GM12878 (cell line): ENCODE data around the gene GOSR1. TPM values are rescaled to one million over a fixed set of nuclear protein-coding genes. Genes with fewer than 3 reads are reported as not detected.
"Not testable (repeated sequence)": the region's sequence is repeated elsewhere in the genome, so short reads cannot be mapped to it uniquely, and the experiment has no call there.

Experiments
- ATAC-seq: fragments of 200-7000 bp; cut with Tn5 transposase; 3 replicates; pipeline ENCODE4 v1.9.1; 2020; ENCODE audit warnings: mild to moderate bottlenecking, moderate library complexity
- BruUV-seq: library from RNA; stranded (reverse); fragments of 400-500 nt; replicated peaks from 2 replicates; lab custom pipeline; 2021; lab: Mats Ljungman, UMichigan
- CTCF ChIA-PET: fragments of 300-600 bp; sonication (Branson Sonifier 250); formaldehyde crosslinking; extraction: SDS; loops from one replicate; lab custom pipeline; 2021; ENCODE audit warnings: inconsistent platforms; lab: Yijun Ruan, JAX
- POLR2A ChIA-PET: fragments of 350-600 bp; formaldehyde crosslinking; extraction: SDS; loops from one replicate; lab custom pipeline; 2021; ENCODE audit warnings: inconsistent platforms; lab: Charles Lee
- RAD21 ChIA-PET: fragments of 300-600 bp; sonication (Branson Sonifier 250); formaldehyde crosslinking; loops from one replicate; lab custom pipeline; 2023; ENCODE audit warnings: antibody characterized with exemption; ENCODE audit not compliant: unreplicated experiment; lab: Charles Lee
- SMC1A ChIA-PET: fragments of 300-600 bp; sonication (Branson Sonifier 250); formaldehyde crosslinking; loops from one replicate; lab custom pipeline; 2023; ENCODE audit not compliant: unreplicated experiment, uncharacterized antibody; lab: Charles Lee
- DNase-seq: peaks from one replicate; pipeline ENCODE4 v3.0.0-alpha.2; 2011; ENCODE audit warnings: low read depth, low spot score
- FAIRE-seq: peaks from 3 replicates; lab custom pipeline; 2011; peaks lifted over from hg19 to GRCh38; lab: Jason Lieb, UNC
- H2AFZ ChIP-seq: 2 replicates; pipeline ENCODE4 v1.6.0; 2011; ENCODE audit warnings: low read depth, low read length, control low read depth; ENCODE audit not compliant: control insufficient read depth
- H3K27ac ChIP-seq: 2 replicates; pipeline ENCODE4 v1.5.1; 2011; ENCODE audit warnings: control low read depth; ENCODE audit not compliant: control insufficient read depth, insufficient read depth
- H3K27me3 ChIP-seq, 2 experiments: replicated peaks in 1 of 2; 2 replicates each; pipeline versions ENCODE4 v1.6.0 to v1.6.1; 2011; ENCODE audit warnings: low read length in 1 of 2; ENCODE audit not compliant: control insufficient read depth in 2 of 2, insufficient read depth in 2 of 2
- H3K36me3 ChIP-seq, 2 experiments: 2 replicates each; pipeline ENCODE4 v1.5.1; 2011; ENCODE audit warnings: low read length in 1 of 2; ENCODE audit not compliant: control insufficient read depth in 2 of 2, insufficient read depth in 2 of 2
- H3K4me1 ChIP-seq: 2 replicates; pipeline ENCODE4 v1.6.1; 2011; ENCODE audit warnings: mild to moderate bottlenecking, low read length, moderate library complexity, mixed read lengths; ENCODE audit not compliant: control insufficient read depth, insufficient read depth
- H3K4me2 ChIP-seq: 2 replicates; pipeline ENCODE4 v1.6.0; 2011; ENCODE audit warnings: control low read depth; ENCODE audit not compliant: control insufficient read depth, insufficient read depth
- H3K4me3 ChIP-seq: fragments of 200-600 bp; sonication (generic); 2 replicates; pipeline ENCODE4 v1.5.1; 2016
- H3K79me2 ChIP-seq: 2 replicates; pipeline ENCODE4 v1.6.0; 2011; ENCODE audit warnings: low read length; ENCODE audit not compliant: control insufficient read depth, insufficient read depth
- H3K9ac ChIP-seq: 2 replicates; pipeline ENCODE4 v1.8.0; 2011; ENCODE audit warnings: low read length, control low read depth, mixed read lengths; ENCODE audit not compliant: control insufficient read depth, insufficient read depth
- H3K9me3 ChIP-seq: replicated peaks from 3 replicates; pipeline ENCODE4 v1.5.1; 2011; ENCODE audit warnings: mild to moderate bottlenecking, low read length; ENCODE audit not compliant: control insufficient read depth, insufficient read depth
- H4K20me1 ChIP-seq: 2 replicates; pipeline ENCODE4 v1.6.0; 2011; ENCODE audit not compliant: control insufficient read depth, insufficient read depth
- EGR1 ChIP-seq, 2 experiments: IDR thresholded peaks; 1 replicate in 1 of 2; 2 replicates in 1 of 2; pipeline ENCODE4 v1.6.1; 2011 to 2012; ENCODE audit warnings: low read depth in 2 of 2, low read length in 2 of 2, borderline replicate concordance in 1 of 2, mild to moderate bottlenecking in 1 of 2, moderate library complexity in 1 of 2
- RELA ChIP-seq: fragments of 450-650 bp; IDR thresholded peaks from 2 replicates; pipeline ENCODE4 v1.8.0; 2014; ENCODE audit warnings: borderline replicate concordance; ENCODE audit not compliant: partially characterized antibody
- ZNF217 ChIP-seq: fragments of 450-650 bp; IDR thresholded peaks from 2 replicates; pipeline ENCODE4 v1.6.1; 2017; ENCODE audit warnings: antibody characterized with exemption, mild to moderate bottlenecking
- WGBS: methylation state at CpG from one replicate; pipeline ENCODE4 v1.1.6; 2016; ENCODE audit warnings: low lambda C conversion rate; ENCODE audit not compliant: insufficient replicate concordance, insufficient coverage; ENCODE audit errors: missing lambda C conversion rate; 5-methylcytosine and 5-hydroxymethylcytosine counted together
- in situ Hi-C: fragments of 300-500 bp; cut with MboI; formaldehyde crosslinking; loops from 9 replicates; pipeline ENCODE4 v1.14.3; 2018; ENCODE audit warnings: mixed read lengths
- intact Hi-C: fragments of 100-400 bp; cut with micrococcal nuclease; formaldehyde crosslinking; loops from one replicate; pipeline ENCODE4 v1.14.2; 2022; ENCODE audit not compliant: unreplicated experiment
- polyA plus RNA-seq, 11 experiments: library from polyadenylated mRNA; depleted of rRNA in 4 of 11; unstranded in 6 of 11; stranded (reverse) in 5 of 11; fragments of >200 nt; fragmentation: Nextera tagmentation in 4 of 11; fragmentation: Illumina TruSeq in 1 of 11; extraction: Ambion mirVana in 4 of 11; extraction: Trizol in 1 of 11; gene quantifications; 1 replicate in 1 of 11; 2 replicates in 10 of 11; pipeline versions ENCODE4 v1.2.1 to v1.2.3, GENCODE V29; 2011 to 2016; ENCODE audit warnings: inconsistent platforms in 2 of 11, missing spikeins in 2 of 11, low read depth in 1 of 11
- total RNA-seq, 4 experiments: library from RNA; depleted of rRNA in 3 of 4; stranded (reverse); fragments of >200 nt in 3 of 4; fragmentation: Illumina TruSeq in 1 of 4; extraction: Trizol in 1 of 4; gene quantifications; 2 replicates each; pipeline versions ENCODE4 v1.2.1 to v1.2.3, GENCODE V29; 2013 to 2021

GOSR1 gene
- total and polyA plus RNA-seq, 10 of the 15 experiments (the other 5 are each of a cell fraction or from before 2014, with no cell fraction given): 21.4 to 99.3 (median 42.9) TPM

DNA sequence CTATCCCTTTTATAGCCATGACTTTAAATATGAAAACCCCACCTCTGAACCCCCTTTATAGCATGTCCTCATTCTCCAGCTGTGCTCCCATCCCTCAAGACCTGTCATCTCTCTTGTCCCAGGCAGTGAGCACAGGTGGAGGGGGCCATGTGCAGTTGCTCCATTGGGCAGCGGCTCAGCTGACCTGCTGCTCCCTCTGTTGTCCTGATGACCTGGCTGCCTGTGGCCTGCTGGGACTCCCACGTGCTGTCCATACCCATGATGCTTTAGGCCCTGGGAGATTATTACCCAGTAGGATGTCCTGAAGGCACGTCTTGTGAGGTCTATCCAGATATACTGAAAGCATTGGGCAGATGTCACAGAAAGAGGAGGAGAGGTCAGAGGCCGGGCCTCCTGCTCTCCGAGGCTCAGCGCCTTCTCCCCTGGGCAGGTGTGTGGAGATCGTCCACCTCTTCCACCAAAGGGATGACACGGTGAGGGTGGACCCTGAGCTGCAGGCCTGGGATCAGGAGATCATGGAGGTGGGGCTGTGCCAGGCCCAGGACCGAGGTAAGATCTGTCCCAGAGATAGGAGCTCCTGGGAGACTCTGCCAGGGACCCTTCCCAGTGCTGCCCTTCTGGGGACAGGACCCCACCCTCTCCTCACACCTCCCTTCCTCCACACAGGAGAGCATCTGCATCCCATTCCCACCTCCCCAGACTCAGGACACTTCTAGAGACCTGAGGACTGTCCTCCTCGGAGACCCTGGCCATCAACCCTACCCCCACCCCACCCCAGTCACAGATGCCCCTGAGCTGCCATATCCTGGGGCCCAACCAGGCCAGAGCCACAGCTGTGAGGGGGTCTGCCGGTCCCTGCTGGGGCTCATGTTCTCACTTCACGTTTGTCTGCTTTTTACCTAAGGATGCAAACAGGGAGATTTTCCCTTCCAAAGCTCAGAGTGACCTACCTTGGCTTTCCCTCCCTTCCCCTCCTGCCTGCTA, 58.0 kb downstream of the GOSR1 start:
- RAD21 ChIA-PET: no interaction called here
- CTCF ChIA-PET: no interaction called here

DNA sequence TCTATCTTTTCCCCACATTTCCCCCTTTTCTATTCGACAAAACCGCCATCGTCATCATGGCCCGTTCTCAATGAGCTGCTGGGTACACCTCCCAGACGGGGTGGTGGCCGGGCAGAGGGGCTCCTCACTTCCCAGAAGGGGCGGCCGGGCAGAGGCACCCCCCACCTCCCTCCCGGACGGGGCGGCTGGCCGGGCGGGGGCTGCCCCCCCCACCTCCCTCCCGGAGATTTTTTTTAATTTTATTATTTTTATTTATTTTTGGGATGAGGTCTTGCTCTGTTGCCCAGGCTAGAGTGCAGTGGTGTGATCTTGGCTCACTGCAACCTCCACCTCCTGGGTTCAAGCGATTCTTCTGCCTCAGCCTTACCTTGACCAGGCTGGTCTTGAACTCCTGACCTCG, 59.6 kb downstream of the GOSR1 start:
- ATAC-seq, SMC1A ChIA-PET, H3K4me3 ChIP-seq, H3K27ac ChIP-seq, H4K20me1 ChIP-seq, DNase-seq, H3K9ac ChIP-seq, H3K27me3 ChIP-seq, BruUV-seq, H3K36me3 ChIP-seq, H3K9me3 ChIP-seq, H3K4me1 ChIP-seq, RAD21 ChIA-PET, intact Hi-C loops, H3K79me2 ChIP-seq, FAIRE-seq, POLR2A ChIA-PET, H3K4me2 ChIP-seq, CTCF ChIA-PET, H2AFZ ChIP-seq, in situ Hi-C loops: not testable (repeated sequence)
- 82% methylated on average over 16 of the region's 16 CpGs for WGBS

More for the DNA sequence above, 58.0 kb downstream of the GOSR1 start:
- H3K27ac ChIP-seq: no peak overlapping the region
- DNase-seq: no peak
- no peaks in the 10 kb centered on the region for H3K4me1 ChIP-seq
- ChIA-PET POLR2A (interaction anchor here (0.6 kb wide), 1 partner anchor 34 kb away, joined by 3 read pairs; no protein-coding TSS in a partner anchor), SMC1A (interaction anchor here (1.0 kb wide), 1 partner anchor 10 kb away, joined by 3 read pairs; no protein-coding TSS in a partner anchor)
- H4K20me1 ChIP-seq: no peaks in the 10 kb centered on the region
- in situ Hi-C loops: no loop called here
- FAIRE-seq: no peak
- H3K9ac ChIP-seq: no peak overlapping the region
- no peaks in the 10 kb centered on the region for H3K27me3 ChIP-seq
- ATAC-seq: no peak
- no peak overlapping the region for H3K4me2 ChIP-seq
- TF ChIP-seq ZNF217 (no peak), RELA (no peak), EGR1 (IDR thresholded peaks at IDR 0.05; ENCODE audit: borderline replicate concordance in 1 of 2, low read depth in 2 of 2, low read length in 2 of 2) (no peak)
- no peaks in the 10 kb centered on the region for H3K36me3 ChIP-seq
- H2AFZ ChIP-seq: no peak overlapping the region
- intact Hi-C loops: no loop called here
- BruUV-seq: no TSS peak
- H3K4me3 ChIP-seq: no peak overlapping the region
- WGBS: 52% methylated on average over 12 of the region's 12 CpGs
- H3K79me2 ChIP-seq: no peaks in the 10 kb centered on the region
- H3K9me3 ChIP-seq: no peaks in the 10 kb centered on the region

GRCh38 chr17:30537667-30538066, 60.5 kb downstream of the GOSR1 start:
- H3K36me3 ChIP-seq, H2AFZ ChIP-seq, SMC1A ChIA-PET, POLR2A ChIA-PET, H3K4me3 ChIP-seq, CTCF ChIA-PET, intact Hi-C loops, FAIRE-seq, H3K9me3 ChIP-seq, RAD21 ChIA-PET, BruUV-seq, H3K4me2 ChIP-seq, in situ Hi-C loops, H3K9ac ChIP-seq, DNase-seq, H3K79me2 ChIP-seq, ATAC-seq, H4K20me1 ChIP-seq, H3K4me1 ChIP-seq, H3K27ac ChIP-seq, H3K27me3 ChIP-seq: not testable (repeated sequence)
- 0% methylated on average over 1 of the region's 1 CpG for WGBS
